HepG2 (cell line): ENCODE data around the gene ARL15. TPM values are rescaled to one million over a fixed set of nuclear protein-coding genes. Genes with fewer than 3 reads are reported as not detected.
"Not testable (repeated sequence)": the region's sequence is repeated elsewhere in the genome, so short reads cannot be mapped to it uniquely, and the experiment has no call there.

ENCODE experiments used
- ATAC-seq: fragments of 200-7000 bp; cut with Tn5 transposase; 3 replicates; pipeline ENCODE4 v1.9.1; 2020; ENCODE audit warnings: mild to moderate bottlenecking, moderate library complexity
- BruUV-seq: library from RNA; stranded (reverse); fragments of 400-500 nt; replicated peaks from 2 replicates; lab custom pipeline; 2021; lab: Mats Ljungman, UMichigan
- CTCF ChIA-PET: fragments of 300-600 bp; formaldehyde crosslinking; extraction: SDS; loops from one replicate; lab custom pipeline; 2021; ENCODE audit warnings: low total read pairs, inconsistent platforms, low intra/inter-chr PET ratio; lab: Yijun Ruan, JAX
- POLR2A ChIA-PET: fragments of 350-600 bp; sonication (Branson Sonifier 250); formaldehyde crosslinking; loops from one replicate; lab custom pipeline; 2020; ENCODE audit warnings: antibody characterized with exemption, inconsistent platforms; lab: Yijun Ruan, JAX
- DNase-seq: peaks from one replicate; pipeline ENCODE4 v3.0.0-alpha.2; 2015; ENCODE audit warnings: low spot score
- FAIRE-seq: peaks from 3 replicates; lab custom pipeline; 2011; peaks lifted over from hg19 to GRCh38; lab: Jason Lieb, UNC
- H2AFZ ChIP-seq: one replicate; pipeline ENCODE4 v1.6.1; 2011; ENCODE audit warnings: low read length, inconsistent platforms
- H3K27ac ChIP-seq: fragments of 300-600 bp; 3 replicates; pipeline ENCODE4 v1.8.0; 2011; ENCODE audit warnings: mixed run types, mild to moderate bottlenecking, mixed read lengths, low read length, inconsistent platforms; ENCODE audit not compliant: insufficient read depth; ENCODE audit errors: extremely low read length
- H3K27me3 ChIP-seq, 2 experiments: fragments of 200-600 bp in 1 of 2; 2 replicates in 1 of 2; 3 replicates in 1 of 2; pipeline versions ENCODE4 v1.6.0 to v1.8.0; 2011; ENCODE audit warnings: low read length in 2 of 2, mild to moderate bottlenecking in 2 of 2, moderate library complexity in 2 of 2, inconsistent platforms in 1 of 2; ENCODE audit not compliant: insufficient read depth in 2 of 2, control insufficient read depth in 1 of 2
- H3K36me3 ChIP-seq, 2 experiments: fragments of 200-600 bp in 1 of 2; replicated peaks in 1 of 2; 2 replicates in 1 of 2; 3 replicates in 1 of 2; pipeline versions ENCODE4 v1.5.1 to v1.8.0; 2011; ENCODE audit warnings: low read length in 2 of 2, inconsistent platforms in 1 of 2; ENCODE audit not compliant: insufficient read depth in 2 of 2, control insufficient read depth in 1 of 2
- H3K4me1 ChIP-seq: 2 replicates; pipeline ENCODE4 v1.5.1; 2012; ENCODE audit warnings: low read length, inconsistent platforms; ENCODE audit not compliant: insufficient read depth
- H3K4me2 ChIP-seq: 2 replicates; pipeline ENCODE4 v1.6.0; 2011; ENCODE audit warnings: low read depth, low read length, inconsistent platforms
- H3K4me3 ChIP-seq, 3 experiments: fragments of 200-600 bp in 1 of 3; sonication (generic), shearing (Covaris generic) in 1 of 3; replicated peaks in 1 of 3; 2 replicates each; pipeline ENCODE4 v1.5.1; 2011 to 2016; ENCODE audit warnings: low read length in 3 of 3, inconsistent platforms in 2 of 3, low read depth in 2 of 3, mild to moderate bottlenecking in 2 of 3, control low read depth in 1 of 3, mixed read lengths in 1 of 3; ENCODE audit not compliant: insufficient read depth in 1 of 3
- H3K79me2 ChIP-seq: one replicate; pipeline ENCODE4 v1.6.1; 2011; ENCODE audit warnings: low read length, inconsistent platforms; ENCODE audit not compliant: insufficient read depth
- H3K9ac ChIP-seq: 2 replicates; pipeline ENCODE4 v1.6.0; 2011; ENCODE audit warnings: mild to moderate bottlenecking, low read depth, low read length, inconsistent platforms; ENCODE audit not compliant: insufficient read depth
- H3K9me3 ChIP-seq: 2 replicates; pipeline ENCODE4 v1.5.1; 2012; ENCODE audit warnings: mild to moderate bottlenecking, low read length
- H4K20me1 ChIP-seq: 2 replicates; pipeline ENCODE4 v1.6.0; 2011; ENCODE audit warnings: inconsistent platforms, mild to moderate bottlenecking, low read length, moderate library complexity; ENCODE audit not compliant: insufficient read depth
- ZC3H13 ChIP-seq: sonication (generic); formaldehyde crosslinking; IDR thresholded peaks from 2 replicates; pipeline ENCODE4 v1.8.1; 2023; ENCODE audit warnings: mild to moderate bottlenecking, missing genetic modification reagents, moderate library complexity
- WGBS: methylation state at CpG from one replicate; pipeline ENCODE4 v1.1.6; 2017; ENCODE audit warnings: low lambda C conversion rate; 5-methylcytosine and 5-hydroxymethylcytosine counted together
- in situ Hi-C: cut with HindIII; loops from 2 replicates; pipeline ENCODE4 v1.10.0; 2017; ENCODE audit warnings: low pct_unique_long_range_greater_than_20kb; ENCODE audit not compliant: extremely low pct_ligation_motif_present
- intact Hi-C: fragments of 100-400 bp; cut with micrococcal nuclease; formaldehyde crosslinking; loops from one replicate; pipeline ENCODE4 v1.10.0; 2022; ENCODE audit not compliant: unreplicated experiment
- polyA plus RNA-seq, 8 experiments: library from polyadenylated mRNA; depleted of rRNA in 3 of 8; stranded (reverse) in 7 of 8; unstranded in 1 of 8; fragments of >200 nt; fragmentation: Illumina TruSeq in 4 of 8; extraction: Trizol in 4 of 8; gene quantifications; 2 replicates each; pipeline versions ENCODE4 v1.2.1 to v1.2.3, GENCODE V29; 2011 to 2016; ENCODE audit warnings: low read depth in 4 of 8, missing spikeins in 1 of 8, mixed read lengths in 1 of 8; ENCODE audit not compliant: insufficient read depth in 1 of 8
- total RNA-seq, 5 experiments: library from RNA; depleted of rRNA; stranded (reverse); fragments of >200 nt; fragmentation: Illumina TruSeq; extraction: Trizol; gene quantifications; 2 replicates each; pipeline ENCODE4 v1.2.3, GENCODE V29; 2016; ENCODE audit warnings: low read depth in 1 of 5
- TF ChIP-seq, protein P1 (sequence below): sonication (generic); formaldehyde crosslinking; conservative IDR thresholded peaks from 2 replicates; pipeline ENCODE4 v1.4.0; 2020; ENCODE audit warnings: mild to moderate bottlenecking, missing genetic modification reagents, moderate library complexity
- TF ChIP-seq, protein P2 (sequence below): sonication (generic); formaldehyde crosslinking; IDR thresholded peaks from 2 replicates; pipeline ENCODE4 v1.4.0; 2020; ENCODE audit warnings: missing genetic modification reagents

ARL15 gene
- total and polyA plus RNA-seq, 2 of the 13 experiments (the other 11 are each of a cell fraction or from before 2014, with no cell fraction given) = 2.5 to 7.7 TPM

DNA sequence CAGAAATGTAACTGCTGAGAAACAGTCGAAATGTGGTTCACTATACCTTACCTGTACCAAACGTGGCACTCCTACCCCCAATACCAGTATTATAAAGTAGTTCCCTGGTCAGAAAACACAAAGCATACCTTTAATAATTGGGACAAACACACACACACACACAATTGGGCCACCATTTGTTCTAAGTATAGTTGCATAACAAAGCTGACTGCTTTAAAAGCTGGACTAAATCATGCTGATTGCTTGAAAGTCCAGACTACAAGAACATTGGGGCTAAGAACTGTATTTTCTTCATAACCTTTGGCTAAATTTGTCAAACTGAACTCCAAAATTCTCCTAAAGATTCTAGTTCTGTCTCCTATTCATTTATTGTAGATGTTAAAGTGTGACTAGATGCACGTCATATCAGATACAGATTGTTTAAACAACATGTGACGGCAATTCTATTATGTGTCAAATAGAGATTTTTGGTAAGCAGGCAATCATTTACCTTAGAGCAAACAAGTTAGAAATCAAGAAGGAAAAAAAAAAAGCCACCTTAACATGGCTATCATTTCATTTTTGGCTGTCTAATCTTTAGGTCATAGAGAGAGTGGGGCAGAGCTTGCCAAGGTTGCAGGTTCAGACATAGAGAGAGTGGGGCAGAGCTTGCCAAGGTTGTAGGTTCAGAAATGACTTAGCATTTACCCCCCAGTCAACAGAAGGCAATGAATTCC lies 265.1 kb downstream of the ARL15 start (continued):
- TF ChIP-seq, protein P1, sequence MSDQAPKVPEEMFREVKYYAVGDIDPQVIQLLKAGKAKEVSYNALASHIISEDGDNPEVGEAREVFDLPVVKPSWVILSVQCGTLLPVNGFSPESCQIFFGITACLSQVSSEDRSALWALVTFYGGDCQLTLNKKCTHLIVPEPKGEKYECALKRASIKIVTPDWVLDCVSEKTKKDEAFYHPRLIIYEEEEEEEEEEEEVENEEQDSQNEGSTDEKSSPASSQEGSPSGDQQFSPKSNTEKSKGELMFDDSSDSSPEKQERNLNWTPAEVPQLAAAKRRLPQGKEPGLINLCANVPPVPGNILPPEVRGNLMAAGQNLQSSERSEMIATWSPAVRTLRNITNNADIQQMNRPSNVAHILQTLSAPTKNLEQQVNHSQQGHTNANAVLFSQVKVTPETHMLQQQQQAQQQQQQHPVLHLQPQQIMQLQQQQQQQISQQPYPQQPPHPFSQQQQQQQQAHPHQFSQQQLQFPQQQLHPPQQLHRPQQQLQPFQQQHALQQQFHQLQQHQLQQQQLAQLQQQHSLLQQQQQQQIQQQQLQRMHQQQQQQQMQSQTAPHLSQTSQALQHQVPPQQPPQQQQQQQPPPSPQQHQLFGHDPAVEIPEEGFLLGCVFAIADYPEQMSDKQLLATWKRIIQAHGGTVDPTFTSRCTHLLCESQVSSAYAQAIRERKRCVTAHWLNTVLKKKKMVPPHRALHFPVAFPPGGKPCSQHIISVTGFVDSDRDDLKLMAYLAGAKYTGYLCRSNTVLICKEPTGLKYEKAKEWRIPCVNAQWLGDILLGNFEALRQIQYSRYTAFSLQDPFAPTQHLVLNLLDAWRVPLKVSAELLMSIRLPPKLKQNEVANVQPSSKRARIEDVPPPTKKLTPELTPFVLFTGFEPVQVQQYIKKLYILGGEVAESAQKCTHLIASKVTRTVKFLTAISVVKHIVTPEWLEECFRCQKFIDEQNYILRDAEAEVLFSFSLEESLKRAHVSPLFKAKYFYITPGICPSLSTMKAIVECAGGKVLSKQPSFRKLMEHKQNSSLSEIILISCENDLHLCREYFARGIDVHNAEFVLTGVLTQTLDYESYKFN (CRISPR knock-in tag) = no peak
- no peak for TF ChIP-seq ZC3H13 (CRISPR knock-in tag)
- TF ChIP-seq, protein P2, sequence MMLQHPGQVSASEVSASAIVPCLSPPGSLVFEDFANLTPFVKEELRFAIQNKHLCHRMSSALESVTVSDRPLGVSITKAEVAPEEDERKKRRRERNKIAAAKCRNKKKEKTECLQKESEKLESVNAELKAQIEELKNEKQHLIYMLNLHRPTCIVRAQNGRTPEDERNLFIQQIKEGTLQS (CRISPR knock-in tag) = no peak

DNA sequence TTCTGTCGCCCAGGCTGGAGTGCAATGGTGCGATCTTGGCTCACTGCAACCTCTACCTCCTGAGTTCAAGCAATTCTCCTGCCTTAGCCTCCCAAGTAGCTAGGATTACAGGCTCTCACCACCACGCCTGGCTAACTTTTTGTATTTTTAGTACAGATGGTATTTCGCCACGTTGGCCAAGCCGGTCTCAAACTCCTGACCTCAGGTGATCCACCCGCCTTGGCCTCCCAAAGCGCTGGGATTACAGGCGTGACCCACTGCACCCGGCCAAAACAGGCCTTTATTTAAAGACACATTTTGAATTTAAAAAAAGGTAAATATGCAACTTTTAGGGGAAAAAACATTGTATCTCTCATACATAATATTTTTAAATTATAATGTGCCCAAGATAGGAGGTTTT lies 266.1 kb downstream of the ARL15 start:
- BruUV-seq, H3K9ac ChIP-seq, H4K20me1 ChIP-seq, DNase-seq, ATAC-seq, H3K4me1 ChIP-seq, H3K27ac ChIP-seq, H3K36me3 ChIP-seq, POLR2A ChIA-PET, in situ Hi-C loops, H3K4me3 ChIP-seq, H3K79me2 ChIP-seq, intact Hi-C loops, H2AFZ ChIP-seq, CTCF ChIA-PET, H3K27me3 ChIP-seq, FAIRE-seq, H3K9me3 ChIP-seq, H3K4me2 ChIP-seq: not testable (repeated sequence)
- WGBS = 91% methylated on average over 10 of the region's 10 CpGs
